COLO668 (cell line): ENCODE results near the gene CAMKMT.

Experiments used
- DNase-seq: peaks from one replicate; lab custom pipeline; 2025; ENCODE audit not compliant: unreplicated experiment; lab: John Stamatoyannopoulos, UW

CAMKMT gene

GRCh38 chr2:44723921-44724320 is 362.2 kb downstream of the CAMKMT start:
- DNase-seq: no peak

DNA sequence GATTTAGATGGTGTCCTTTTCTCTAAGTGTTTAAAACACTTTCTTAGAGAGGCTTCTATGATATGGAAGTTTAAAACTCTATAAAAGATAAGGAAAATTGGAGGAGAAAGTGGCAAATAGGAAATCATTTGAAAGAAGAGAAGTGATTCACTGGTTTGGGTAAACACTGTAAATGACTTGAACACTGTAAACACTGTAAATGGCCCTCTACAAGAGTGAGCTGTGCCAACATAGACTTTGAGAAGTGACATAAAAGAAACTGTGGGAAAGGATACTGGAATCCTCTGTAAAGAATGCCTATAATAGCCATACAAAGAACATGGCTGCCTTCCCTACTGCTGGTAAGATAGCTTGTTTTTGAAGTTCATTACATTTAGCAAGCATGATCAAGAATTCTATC is 368.8 kb downstream of the CAMKMT start:
- DNase-seq: no peak

DNA sequence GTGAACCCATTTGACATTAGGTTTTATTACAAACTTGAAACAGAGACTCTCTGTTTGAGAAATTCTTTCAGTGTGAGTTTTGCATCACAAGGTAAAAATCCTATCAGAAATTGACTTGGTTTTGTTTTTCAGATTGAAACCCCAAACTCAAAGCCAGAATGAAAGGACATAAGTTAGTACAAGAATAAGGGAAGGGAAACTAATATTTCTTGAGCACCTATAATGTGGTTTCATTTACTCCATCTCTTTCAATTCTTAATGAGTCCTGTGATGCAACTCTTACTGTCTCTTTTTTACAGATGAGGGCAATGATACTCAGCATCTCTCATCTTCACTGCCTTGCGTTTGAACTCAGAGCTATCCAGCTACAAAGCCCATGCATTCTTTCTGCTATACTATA is 369.8 kb downstream of the CAMKMT start:
- no peak for DNase-seq

DNA sequence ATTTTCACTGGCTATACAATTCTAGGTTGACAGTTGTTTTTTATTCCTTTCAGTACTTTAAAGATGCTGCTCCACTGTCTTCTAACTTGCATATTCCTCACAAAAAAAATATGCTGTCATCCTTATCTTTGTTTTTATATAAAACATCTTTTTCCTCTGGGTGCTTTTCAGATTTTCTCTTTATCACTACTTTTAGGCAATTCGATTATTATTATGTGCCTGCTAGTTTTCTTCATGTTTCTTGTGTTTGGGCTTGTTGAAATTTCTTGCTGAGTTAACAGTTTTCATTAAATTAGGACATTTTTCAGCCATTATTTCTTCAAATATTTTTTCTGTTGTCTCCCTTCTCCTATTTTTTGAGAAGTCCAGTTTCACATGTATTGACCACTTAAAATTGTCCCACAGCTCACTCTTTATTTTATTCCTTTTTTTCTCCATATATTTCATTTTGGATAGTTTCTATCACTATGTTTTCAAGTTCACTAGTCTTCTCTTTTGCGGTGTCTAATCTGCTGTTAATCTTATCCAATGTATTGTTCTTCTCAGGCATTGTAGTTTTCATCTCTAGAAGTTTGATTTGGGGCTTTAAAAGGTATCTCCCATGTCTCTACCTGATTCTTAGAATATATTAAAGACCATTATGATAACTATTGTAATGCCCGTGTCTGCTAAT is 374.7 kb downstream of the CAMKMT start:
- no peak for DNase-seq

GRCh38 chr2:44740678-44741077 is 378.9 kb downstream of the CAMKMT start:
- DNase-seq: no peak

DNA sequence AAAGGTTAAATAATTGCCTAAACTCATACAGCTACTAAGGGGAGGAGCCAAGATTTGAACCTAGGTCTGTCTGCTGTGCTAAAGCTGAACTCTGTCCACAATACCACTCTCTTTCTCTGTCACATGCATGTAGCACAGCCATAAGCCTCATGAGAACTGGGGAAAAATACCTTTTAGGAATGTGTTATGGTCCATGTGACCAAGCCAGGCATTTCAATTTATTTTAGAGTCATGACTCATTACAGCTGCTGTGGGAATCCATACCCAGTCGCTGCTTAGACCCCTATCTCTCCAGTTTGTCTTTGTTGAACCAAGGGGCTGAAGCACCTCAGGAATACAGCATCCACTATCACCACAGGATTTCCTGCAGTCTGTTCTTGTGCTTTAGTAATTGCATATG is 379.8 kb downstream of the CAMKMT start:
- DNase-seq: no peak

DNA sequence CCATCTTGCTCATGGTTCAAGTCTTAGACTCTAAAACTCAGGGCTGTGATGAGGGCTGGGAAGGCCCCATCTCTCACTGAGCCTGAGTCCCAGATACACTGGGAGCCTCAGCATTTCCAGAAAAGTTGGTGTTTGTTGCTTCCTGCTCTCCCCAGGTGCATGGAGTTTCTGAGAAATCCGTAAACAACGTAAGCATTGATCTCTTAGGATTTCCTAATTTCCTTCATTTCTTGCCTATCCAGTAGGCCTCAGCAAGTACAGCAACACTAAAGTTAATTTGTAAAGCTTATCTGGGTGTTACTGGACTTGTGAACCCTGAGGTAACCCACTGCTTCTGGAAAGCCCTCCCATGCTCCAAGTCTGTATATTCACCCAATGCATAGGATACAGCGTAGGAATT is 380.3 kb downstream of the CAMKMT start:
- DNase-seq: no peak

DNA sequence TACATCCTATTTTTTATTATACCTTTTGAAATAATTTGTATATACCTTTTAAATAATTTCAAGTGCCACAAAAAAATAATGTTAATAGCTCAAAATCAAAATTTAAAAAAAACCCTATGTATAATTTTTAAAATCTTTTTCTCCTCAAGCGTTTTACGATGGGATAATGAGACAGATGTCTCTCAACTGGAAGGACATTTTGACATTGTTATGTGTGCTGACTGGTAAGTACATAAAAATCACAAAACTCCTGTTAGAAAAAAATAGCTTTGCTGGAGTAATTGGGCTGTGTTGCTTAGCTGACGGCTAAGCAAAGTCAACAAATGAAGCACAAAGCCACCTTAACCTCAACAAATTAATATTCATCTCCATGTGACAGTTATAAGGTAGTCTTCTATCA is 381.7 kb downstream of the CAMKMT start:
- DNase-seq: no peak

- no peak for DNase-seq
Observed at GRCh38 chr2:44744961-44745892, 383.5 kb downstream of the CAMKMT start.

DNA sequence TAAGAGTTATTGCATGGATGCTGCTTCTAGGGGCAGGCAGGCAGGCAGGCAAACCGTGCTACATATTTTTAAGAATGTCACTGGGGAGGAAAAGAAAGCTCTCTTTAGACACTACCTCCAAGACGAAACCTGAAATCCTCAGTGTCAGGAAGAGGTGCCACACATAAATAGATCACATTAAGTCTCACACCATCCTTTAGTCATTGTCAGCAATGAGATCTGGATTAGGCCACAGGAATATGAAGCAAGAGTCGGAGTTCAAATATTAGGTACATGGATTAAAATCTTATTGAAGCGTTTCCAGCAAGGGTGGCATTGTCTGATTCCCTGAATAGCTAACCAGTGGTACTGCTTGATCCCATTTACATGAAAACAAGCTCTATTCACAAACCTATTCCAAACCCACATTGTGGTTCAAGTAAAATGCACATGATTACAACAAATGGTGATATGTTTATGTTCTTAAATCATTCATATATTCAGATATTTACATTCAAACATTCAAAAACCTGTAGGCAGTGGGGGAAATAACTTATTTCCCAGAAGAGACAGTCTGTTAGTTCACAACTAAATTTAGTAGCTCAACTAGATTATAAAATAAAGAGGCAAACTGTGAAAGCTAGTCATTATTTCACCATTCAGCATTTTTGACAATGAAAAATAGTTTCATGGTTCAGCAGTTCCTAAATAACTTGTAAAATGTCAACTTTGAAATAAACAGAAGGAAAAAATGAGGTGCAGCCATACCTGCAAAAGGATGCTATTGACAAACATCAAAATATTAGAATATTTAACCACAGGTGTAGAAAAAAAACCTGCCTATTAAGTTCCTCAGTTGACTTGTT is 384.4 kb downstream of the CAMKMT start:
- no peak for DNase-seq

DNA sequence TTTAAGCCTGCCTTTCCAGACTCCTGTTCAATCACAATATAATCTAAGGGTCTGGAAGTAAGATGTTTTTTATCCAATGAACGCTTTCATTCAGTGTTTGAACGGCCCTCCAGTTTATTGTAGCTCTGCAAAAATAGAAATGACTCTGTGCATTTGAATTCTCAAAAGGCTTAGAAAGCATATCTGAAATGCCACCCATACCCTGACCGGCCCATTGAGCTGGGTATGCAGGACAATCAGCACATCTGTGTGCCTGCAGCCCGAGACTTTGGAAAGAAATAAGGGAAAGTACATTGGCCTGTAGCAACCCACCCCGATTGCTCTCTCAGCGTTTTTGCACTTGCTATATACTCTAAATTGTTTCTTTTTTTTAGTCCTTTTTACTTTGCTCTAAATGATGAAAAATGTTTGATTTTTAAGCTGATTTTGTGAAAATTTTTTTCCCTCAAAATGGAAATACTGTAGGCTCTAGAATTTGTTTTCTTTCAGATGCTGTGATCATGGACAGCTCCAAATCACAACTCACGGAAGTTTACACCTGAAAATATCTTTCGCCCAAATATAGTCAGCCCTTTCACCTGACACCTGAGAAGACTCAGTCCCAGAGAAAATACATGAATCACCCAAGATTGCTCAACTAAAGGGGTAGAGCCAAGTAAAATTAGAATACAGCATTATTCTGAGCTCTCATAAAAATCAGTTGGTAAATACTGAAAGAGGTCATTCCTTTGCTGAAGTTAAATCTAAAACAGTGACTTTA is 385.3 kb downstream of the CAMKMT start:
- no peak for DNase-seq

DNA sequence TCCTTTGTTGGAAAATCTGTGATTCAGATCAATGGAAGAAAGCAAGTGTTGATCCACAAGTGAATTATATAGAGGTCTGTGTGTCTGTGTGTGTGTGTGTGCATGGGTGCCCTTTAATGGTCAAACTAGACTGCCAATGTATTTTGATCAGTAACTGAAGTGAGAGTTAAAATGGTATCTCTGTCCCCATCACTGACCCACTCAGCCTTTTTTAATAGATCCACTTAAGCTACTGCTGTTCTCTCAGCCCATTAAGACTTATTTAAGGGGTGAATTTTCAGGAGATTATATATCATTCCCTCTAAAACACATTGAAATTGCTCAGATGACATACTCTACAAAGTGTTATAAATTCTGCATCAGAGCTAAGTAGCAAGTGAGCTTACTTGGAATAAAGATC is 386.0 kb downstream of the CAMKMT start:
- no peak for DNase-seq

- no peak for DNase-seq
Observed at GRCh38 chr2:44751754-44752479, 390.2 kb downstream of the CAMKMT start.

DNA sequence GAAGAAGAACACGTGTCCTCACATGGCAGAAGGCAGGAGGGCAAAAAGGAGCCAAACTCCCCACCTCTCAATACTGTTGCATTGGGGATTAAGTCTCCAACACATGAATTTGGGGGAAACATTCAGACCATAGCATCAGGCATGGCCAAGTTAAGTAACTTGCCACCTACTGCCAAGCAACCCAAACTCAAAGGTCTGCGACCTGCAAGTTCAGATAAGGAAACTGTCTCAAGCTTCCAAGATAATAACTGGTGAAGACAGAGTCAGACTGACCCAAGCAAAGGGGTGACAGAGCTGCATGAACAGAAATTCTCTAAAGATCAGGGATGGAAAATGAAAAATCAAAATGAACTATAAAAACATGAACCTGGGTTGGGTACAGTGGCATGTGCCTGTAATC is 391.0 kb downstream of the CAMKMT start:
- no peak for DNase-seq

DNA sequence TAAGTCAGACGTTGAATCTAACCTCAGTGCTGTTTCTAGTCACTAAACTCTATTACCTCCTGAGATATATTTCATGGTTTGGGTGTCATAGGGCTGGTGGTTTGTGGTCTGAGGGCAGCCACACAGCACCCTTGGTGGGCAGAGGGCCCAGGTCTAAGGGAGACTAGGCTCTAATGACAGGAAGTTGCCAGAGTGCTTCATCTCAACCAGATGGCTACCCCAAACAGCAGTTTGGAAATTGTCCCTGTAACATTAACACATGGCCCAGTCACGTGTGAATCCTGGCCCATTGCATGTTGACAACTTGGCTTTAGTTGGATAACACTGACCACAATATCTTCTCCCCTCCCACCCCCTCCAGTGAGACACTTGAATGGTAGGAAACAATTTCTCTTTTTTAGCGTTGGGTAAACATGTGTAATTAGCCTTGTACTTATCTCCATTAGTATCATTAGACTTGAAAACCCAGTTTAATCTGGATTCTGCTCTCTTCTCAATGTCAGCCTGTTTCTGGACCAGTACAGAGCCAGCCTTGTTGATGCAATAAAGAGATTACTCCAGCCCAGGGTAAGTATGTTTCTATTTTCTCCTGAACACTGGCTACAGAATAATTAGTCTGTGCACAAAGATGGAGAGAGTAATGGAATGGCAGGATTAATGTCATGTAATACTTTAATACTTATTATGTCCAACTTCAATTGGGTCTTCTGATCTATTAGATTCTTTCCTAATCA is 392.0 kb downstream of the CAMKMT start:
- no peak for DNase-seq

DNA sequence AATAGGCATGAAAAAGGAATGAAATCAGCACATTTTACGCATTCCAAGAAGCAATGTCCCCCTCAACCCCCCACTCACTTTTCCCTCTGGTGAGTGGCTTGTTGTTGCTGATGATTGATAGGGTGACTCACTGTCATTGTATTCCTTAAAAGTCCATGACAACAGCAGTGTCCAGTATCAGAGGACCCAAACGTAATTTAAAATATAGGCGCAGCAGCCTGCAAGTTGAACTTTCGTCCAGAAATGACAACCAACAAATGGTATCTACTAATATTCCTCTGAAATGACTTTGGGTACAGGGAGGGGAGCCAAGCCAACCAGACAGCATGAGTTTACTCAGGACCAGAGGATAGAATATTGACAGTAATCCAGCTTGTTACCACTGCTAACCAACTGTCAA is 396.8 kb downstream of the CAMKMT start:
- no peak for DNase-seq

DNA sequence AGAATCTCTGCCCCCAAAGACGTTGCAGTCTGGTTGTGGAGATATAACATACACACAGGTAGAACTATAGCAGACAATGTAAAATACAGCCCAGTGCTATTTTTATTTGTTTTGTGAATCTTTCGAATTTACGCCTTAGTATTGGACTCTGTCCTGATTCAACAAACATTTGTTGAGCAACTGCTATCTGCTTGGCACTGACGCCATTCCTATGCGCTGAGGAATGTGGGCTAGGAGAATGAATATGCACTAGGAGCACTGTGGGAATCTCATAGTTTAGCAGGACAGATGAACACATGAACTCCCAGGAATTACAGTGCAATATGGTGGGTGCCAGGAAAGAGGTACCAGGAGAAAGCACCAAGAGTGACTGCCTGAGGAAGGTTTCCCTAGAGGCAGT is 398.1 kb downstream of the CAMKMT start:
- no peak for DNase-seq

DNA sequence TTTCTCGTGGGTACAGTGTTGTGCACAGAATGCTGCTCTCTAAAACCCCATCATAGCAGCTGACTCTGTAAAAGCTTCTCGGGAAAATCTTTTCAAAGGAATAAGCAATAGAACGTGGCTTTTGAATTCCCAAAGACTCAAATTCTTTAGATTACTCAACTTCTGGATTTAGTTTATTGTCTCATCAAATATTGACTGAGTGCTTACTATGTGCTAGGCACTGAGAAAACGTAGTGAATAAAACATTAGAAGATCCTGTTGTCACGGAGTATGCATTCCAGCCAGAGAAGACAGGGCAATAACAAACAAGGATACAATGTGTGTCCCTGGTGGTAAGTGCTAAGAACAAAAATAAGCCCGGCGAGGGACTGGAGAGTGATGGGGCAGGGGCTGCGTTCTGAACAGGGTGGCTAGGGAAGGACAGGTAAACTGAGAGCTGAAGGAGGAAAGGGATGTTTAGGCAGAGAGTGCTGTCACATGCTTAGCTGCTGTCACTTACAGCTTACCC is 401.6 kb downstream of the CAMKMT start:
- no peak for DNase-seq

DNA sequence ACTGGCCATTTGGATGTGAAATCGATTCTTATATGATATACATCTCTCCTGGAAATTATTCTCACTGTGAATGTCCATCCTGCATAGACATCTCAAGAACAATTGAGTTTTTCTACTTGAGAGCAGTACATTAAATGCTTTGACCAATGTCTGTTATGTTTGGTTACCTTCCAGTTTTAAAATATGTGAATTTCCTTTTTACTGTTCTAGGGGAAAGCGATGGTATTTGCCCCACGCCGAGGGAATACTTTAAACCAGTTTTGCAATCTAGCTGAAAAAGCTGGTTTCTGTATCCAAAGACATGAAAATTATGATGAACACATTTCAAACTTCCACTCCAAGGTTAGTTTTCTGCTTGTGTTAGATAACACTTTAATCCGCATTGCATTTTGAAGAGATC is 404.5 kb downstream of the CAMKMT start:
- no peak for DNase-seq
